ENCODE results near the gene BTD.
"Not testable (repeated sequence)": the region's sequence is repeated elsewhere in the genome, so short reads cannot be mapped to it uniquely, and the experiment has no call there.

Gene BTD

DNA sequence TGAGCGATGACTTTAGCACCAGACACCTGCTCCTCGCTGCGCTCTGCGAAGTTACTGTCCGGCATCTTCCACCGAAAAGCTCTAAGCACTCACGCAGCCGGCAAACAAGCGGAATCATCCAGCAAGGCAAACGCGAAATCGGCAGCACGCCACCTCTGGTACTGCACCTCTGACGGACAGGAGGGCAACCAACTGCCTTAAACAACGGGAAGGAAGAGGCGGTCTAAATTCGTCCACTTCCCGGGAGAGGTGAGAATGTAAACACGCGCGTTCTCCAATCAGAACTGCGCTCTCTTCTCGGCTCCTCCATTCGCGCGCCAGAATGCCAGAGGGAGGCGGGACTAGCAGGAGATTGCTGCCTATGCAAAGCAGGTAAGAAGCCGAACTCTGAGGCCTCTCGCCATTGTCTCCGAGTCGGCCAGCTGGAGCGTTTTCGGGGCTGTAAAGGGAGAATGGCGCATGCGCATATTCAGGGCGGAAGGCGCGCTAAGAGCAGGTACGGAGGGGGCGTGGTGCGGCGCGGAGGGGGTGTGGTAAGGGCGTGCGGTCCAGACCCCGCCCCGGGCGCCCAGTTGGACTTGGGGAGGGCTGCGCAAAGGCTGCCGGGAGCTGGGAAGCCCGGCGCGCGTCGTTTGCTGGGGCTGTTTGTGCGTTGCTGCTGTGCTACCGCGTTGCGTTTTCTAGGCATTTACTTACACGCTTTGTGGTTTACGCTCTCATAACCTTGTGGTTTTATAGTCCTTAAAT is at the start of gene BTD, which contains the start of gene HACL1:
Gene BTD (plus strand): TSS at position 347 of the 747 bp plus-strand sequence. CDS start 33,695 bp downstream, outside the sequence.
Gene HACL1 (minus strand): TSS at position 171 of the 747 bp plus-strand sequence. CDS start 106 bp downstream, at position 65.
- no peak for DNase-seq

- DNase-seq, result no peak
Measured at GRCh38 chr3:15551902-15552301, 49.6 kb upstream of the BTD start.

GRCh38 chr3:15553749-15554148 is 47.8 kb upstream of the BTD start:
- DNase-seq, result no peak

DNA sequence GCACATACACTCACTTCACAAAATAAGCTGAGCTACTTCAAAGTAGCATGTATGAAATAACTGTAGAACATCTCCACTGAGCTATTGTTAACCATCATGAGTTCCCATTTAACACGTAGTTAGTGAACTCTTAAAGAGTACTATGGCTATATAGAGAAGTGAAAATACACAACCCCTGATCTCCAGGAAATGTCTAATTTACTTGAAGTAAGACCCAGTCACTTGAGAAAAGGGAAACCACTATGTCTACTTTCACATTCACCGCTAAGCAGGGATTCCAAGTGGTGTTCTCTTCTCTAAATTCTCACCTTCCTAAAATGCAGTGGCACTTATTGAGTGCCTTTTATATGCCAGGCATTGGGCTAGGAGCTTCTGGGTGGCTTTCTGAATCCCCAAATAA is 45.0 kb upstream of the BTD start:
- no peak for DNase-seq

DNA sequence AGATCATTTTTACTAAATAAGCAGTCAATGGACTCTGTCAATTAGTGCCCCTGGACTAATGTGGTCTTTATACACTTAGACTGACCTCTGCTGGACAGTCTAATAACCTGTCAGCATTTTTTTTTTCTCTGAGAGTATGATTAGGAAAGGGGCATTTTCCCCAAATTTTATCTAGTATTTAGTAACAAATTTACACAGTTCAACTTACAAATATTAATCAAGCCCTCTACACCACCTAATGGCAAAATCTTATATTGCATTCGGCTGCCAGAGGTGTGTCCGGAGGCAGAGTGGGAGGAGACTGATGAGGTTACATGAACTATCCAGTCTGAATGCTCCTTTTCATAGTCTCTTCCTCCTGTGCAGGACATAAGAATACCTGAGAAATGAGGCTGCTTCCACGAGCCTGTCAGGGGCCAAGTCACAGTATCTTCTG is 44.0 kb upstream of the BTD start:
- peak; percentile 42 for DNase-seq

- DNase-seq, result no peak
Measured at GRCh38 chr3:15558581-15558980, 43.0 kb upstream of the BTD start.

DNA sequence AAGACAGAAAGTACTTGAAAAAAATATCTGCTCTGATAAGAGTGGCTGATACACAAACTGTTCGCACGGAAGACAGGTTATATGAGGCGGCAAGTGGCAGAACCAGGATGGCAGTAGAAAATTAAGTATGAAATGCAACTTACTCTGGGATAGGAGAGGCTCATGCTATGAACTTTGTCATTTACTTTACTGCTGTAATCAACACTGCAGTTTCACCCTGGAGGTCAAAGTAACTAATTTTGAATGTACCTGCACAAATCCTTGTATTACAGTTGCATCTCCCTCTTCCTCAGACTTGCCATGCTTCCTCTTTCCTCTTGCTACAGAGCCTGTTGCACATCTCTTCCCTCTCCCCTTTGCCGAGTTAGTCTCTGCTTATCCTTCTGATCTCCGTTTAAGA is 39.0 kb upstream of the BTD start:
- no peak for DNase-seq

- DNase-seq, result no peak
Measured at GRCh38 chr3:15563190-15563589, 38.4 kb upstream of the BTD start.

DNA sequence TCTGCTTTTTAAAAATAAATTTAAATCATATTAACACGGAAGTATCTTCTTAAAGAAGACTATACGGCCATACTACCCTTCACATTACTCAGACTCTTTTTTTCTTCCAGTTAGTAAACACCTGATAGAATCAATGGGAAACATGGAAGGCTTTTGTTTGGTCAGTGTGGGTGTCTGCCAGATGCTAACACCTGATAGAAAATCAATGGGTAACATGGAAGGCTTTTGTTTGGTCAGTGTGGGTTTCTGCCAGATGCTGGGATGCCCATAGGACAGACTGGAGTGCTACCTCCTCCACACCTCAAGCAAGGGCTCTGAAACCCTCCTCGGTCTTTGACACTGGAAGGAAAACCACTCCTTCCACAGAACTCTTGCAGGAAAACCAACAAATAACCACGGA is 29.4 kb upstream of the BTD start:
- no peak for DNase-seq

DNA sequence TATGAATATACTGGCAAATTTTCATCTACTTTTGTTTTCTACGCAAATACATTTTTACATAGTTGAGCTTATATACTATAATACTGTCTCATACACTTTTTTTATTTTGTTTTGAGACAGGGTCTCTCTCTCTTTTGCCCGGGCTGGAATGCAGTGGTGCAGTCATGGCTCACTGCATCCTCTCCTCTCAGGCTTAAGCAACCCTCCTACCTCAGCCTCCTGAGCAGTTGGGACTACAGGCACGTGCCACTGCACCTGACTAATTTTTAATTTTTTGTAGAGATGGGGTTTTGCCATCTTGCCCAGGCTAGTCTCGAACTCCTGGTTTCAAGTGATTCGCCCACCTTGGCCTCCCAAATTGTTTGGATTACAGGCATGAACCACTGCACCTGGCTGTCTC is 26.1 kb upstream of the BTD start:
- no peak for DNase-seq

DNA sequence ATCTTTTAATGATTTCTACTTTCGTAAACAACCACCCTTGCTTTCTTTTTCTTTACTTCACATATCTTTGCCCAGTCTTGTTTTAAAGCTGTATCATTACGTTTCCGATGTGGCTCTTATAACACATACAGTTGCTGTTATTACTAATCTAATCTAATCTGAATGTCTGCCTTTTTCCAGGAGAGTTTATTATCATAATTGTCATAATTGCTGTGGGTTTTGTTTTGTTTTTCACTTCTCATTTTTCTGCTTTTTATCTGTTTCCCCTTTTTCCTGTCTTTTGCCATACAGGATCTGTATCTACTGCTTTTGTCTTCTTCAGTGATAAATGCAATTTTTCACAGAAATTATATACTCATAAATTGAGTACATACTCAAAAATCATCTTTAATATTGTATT is 25.1 kb upstream of the BTD start:
- no peak for DNase-seq

DNA sequence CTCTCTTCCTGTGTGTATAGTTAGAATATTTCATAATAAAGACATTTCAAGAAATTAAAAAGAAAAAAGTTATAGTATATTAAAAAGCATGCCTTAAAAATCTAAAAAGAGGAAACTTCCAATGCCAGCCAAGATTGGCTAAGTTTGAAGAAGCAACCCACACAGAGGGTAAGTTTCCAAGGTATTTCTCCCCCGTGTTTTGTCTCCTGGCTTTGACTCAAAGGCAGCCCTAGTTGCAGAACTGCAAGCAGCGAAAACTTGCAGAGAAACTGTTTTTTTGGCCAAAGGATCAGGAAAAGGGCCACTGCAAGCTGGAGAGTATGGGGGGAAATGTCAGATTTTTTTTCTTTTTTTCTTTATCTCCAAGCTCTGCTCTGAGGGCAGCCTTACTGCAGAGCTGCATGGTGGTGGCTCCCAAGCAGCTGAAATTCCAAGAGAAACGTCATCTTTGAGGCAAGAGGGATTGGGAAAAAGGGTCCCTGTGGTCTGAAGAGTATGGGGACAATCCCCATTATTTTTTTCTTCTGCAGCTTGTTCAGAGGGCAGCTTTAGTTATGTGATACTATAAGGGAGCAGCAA is 23.2 kb upstream of the BTD start:
- no peak for DNase-seq

DNA sequence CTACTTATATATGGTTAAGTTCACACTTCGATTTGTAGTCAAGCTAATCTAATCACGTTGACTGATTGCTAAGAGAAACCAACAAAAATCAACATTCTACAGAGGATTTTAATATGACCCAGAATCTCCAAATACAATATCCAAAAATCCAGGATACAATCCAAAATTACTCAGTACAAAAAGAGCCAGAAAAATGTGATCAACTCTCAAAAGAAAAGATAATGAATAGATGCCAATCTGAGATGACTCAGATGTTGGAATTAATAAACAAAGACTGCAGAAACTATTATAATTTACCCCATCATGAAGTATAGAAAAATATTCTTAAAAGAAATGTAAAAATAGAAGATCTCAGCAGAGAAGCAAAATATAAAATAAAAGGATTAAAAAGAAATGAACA is 22.5 kb upstream of the BTD start:
- DNase-seq, result no peak

- no peak for DNase-seq
Measured at GRCh38 chr3:15581471-15582394, 19.8 kb upstream of the BTD start.

DNA sequence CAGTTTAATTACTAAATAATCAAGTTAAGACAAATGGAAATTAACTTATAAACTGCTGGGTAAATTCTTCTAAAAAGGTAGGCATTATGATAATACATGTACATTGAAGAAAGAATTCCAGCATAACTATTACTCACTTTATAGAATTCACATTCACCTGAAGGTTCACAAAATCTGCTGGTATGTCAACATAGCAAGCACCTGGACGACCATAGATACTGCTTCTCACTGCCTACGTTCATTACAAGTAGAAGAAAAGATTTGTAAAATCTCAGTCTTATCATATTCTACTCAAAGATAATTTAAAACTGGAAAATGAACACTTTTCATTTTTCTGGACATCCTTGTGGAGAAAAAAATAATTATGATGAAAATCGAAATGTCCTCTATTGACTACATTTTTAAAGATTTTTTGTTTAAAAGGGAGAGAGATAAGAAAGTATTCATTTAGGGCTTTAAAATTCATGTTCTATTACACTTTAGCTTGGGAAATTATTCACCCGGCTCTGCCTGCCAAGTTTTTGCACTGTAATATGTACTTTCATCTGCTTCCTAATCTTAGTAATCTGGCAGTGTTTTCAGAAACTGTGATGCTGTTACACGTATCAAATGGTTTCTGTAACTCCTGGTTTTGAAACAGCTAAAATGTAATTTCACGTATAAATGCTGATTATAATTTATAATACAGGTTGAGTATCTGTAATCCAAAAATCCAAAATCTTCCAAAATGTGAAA is 16.3 kb upstream of the BTD start:
- DNase-seq, result no peak

GRCh38 chr3:15591242-15591641 is 10.3 kb upstream of the BTD start:
- no peak for DNase-seq

GRCh38 chr3:15591928-15592327 is 9.6 kb upstream of the BTD start:
- no peak for DNase-seq

GRCh38 chr3:15592968-15593367 is 8.6 kb upstream of the BTD start:
- no peak for DNase-seq

DNA sequence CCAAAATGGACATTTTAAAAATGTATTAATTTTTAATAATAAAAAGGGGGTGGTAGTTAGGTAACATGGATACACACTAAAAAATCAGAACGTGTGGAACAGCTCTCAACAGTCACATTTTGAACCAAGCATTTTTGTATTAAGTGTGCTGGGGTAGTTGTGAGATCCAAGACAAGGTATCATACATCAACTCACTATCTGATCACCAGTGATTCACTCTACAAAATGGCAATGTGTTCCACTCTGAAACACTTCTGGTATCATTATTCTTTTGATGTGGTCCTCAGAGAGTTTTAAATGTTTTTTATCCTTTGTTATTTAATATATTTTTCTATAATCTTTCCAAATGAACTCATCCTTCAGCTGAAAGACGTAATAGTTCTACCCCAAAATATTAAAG is 5.6 kb upstream of the BTD start:
- DNase-seq, result no peak

DNA sequence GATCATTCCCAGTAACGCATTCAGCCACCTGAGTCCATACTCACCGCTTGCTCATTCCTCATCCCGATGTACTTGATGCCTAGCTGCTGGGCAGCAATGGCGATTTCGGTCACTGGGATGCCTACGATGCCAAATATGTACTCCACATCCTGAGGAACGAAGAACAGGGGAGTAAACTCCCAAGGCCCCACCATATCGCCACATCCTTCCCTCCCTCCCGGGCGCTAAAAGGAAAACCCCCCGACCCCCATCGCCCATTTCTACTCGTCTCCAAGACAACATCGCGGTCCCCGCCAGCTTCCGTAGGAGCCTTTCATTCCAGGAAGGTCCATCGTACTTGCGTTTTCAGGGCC is 523 bp upstream of the BTD start:
- no peak for DNase-seq

GRCh38 chr3:15602146-15602536 is 596 bp downstream of the BTD start:
- DNase-seq, result no peak

- DNase-seq, result not testable (repeated sequence)
Measured at GRCh38 chr3:15602816-15603215, 1.3 kb downstream of the BTD start.

DNA sequence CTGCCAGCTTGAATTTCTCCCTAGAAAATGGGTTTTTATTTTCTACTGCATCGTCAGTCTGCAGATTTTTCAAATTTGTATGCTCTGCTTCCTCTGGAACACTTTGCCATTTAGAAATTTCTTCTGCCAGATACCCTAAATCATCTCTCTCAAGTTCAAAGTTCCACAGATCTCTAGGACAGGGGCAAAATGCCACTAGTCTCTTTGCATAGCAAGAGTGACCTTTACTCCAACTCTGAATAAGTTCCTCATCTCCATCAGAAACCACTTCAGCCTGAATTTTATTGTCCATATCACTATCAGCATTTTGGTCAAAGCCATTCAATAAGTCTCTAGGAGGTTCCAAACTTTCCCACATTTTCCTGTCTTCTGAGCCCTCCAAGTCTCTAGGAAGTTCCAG is 3.0 kb downstream of the BTD start:
- DNase-seq, result not testable (repeated sequence)

Data from NCI-H2227 treated with DMSO at 0.1 percent for 48 hours (cell line).